A549 (cell line): Measurements from ENCODE around the gene AK1. TPM values are rescaled to one million over a fixed set of nuclear protein-coding genes. Genes with fewer than 3 reads are reported as not detected.

Experiments
- ATAC-seq, 2 experiments: fragments of 200-7000 bp in 1 of 2; fragments of >200 bp in 1 of 2; cut with Nextera tagmentation in 1 of 2; cut with Tn5 transposase in 1 of 2; 3 replicates each; pipeline versions ENCODE4 v1.8.0 to v1.9.1; 2018 to 2020; ENCODE audit warnings: mild to moderate bottlenecking in 1 of 2, moderate library complexity in 1 of 2
- CTCF ChIA-PET: fragments of 300-600 bp; sonication (Branson Sonifier 250); formaldehyde crosslinking; extraction: SDS; loops from one replicate; lab custom pipeline; 2021; ENCODE audit warnings: antibody characterized with exemption, inconsistent platforms; lab: Yijun Ruan, JAX
- POLR2A ChIA-PET: fragments of 350-600 bp; formaldehyde crosslinking; extraction: SDS; loops from one replicate; lab custom pipeline; 2021; ENCODE audit warnings: antibody characterized with exemption, inconsistent platforms; lab: Yijun Ruan, JAX
- DNase-seq, 2 experiments: peaks; one replicate each; pipeline versions ENCODE4 v3.0.0 to v3.0.0-alpha.2; 2011 to 2016; ENCODE audit warnings: low read depth in 1 of 2, low spot score in 1 of 2
- FAIRE-seq: peaks from 2 replicates; lab custom pipeline; 2011; peaks lifted over from hg19 to GRCh38; lab: Jason Lieb, UNC
- H3K27ac ChIP-seq, 2 experiments: fragments of >200 bp; sonication (Bioruptor Twin); formaldehyde crosslinking; 3 replicates each; pipeline ENCODE4 v1.5.1; 2016 to 2017
- H3K4me1 ChIP-seq: fragments of >200 bp; sonication (Bioruptor Twin); formaldehyde crosslinking; 3 replicates; pipeline ENCODE4 v1.6.1; 2016
- H3K4me2 ChIP-seq: fragments of >200 bp; sonication (Bioruptor Twin); formaldehyde crosslinking; 3 replicates; pipeline ENCODE4 v1.6.1; 2016
- H3K4me3 ChIP-seq: fragments of >200 bp; sonication (Bioruptor Twin); formaldehyde crosslinking; 3 replicates; pipeline ENCODE4 v1.5.1; 2016
- H3K9me3 ChIP-seq: fragments of >200 bp; sonication (Bioruptor Twin); formaldehyde crosslinking; 3 replicates; pipeline ENCODE4 v1.6.1; 2016
- BHLHE40 ChIP-seq: IDR thresholded peaks from 2 replicates; pipeline ENCODE4 v1.6.1; 2012; ENCODE audit warnings: low read depth, low read length, inconsistent platforms
- CBX8 ChIP-seq: fragments of 200-600 bp; sonication (generic); IDR thresholded peaks from 2 replicates; pipeline ENCODE4 v1.6.1; 2016
- CEBPB ChIP-seq, 2 experiments: fragments of >200 bp in 1 of 2; sonication (Bioruptor Twin) in 1 of 2; formaldehyde crosslinking in 1 of 2; IDR thresholded peaks; 2 replicates each; pipeline ENCODE4 v1.6.1; 2012 to 2016
- CTCF ChIP-seq: fragments of >200 bp; sonication (Bioruptor Twin); formaldehyde crosslinking; IDR thresholded peaks from 3 replicates; pipeline ENCODE4 v1.5.1; 2016
- E2F6 ChIP-seq: IDR thresholded peaks from 2 replicates; pipeline ENCODE4 v1.6.1; 2012; ENCODE audit warnings: low read depth, borderline replicate concordance
- ELK1 ChIP-seq: fragments of 150-350 bp; IDR thresholded peaks from 2 replicates; pipeline ENCODE4 v1.6.1; 2014; ENCODE audit warnings: low read depth, mild to moderate bottlenecking, low read length
- ESRRA ChIP-seq: fragments of 150-350 bp; IDR thresholded peaks from 2 replicates; pipeline ENCODE4 v1.6.1; 2014; ENCODE audit warnings: mild to moderate bottlenecking, low read length, borderline replicate concordance
- FOSL2 ChIP-seq, 2 experiments: fragments of 450-650 bp in 1 of 2; fragments of >200 bp in 1 of 2; sonication (Bioruptor Twin) in 1 of 2; formaldehyde crosslinking; IDR thresholded peaks; 2 replicates each; pipeline versions ENCODE4 v1.5.0 to v1.6.1; 2016 to 2020; ENCODE audit warnings: mild to moderate bottlenecking in 1 of 2, moderate library complexity in 1 of 2
- FOXS1 ChIP-seq: fragments of 250-450 bp; sonication (Bioruptor Pico); IDR thresholded peaks from 2 replicates; pipeline ENCODE4 v1.5.0; 2020; ENCODE audit warnings: mild to moderate bottlenecking, moderate library complexity
- GATA3 ChIP-seq: IDR thresholded peaks from 2 replicates; pipeline ENCODE4 v1.6.1; 2012; ENCODE audit warnings: borderline replicate concordance
- HDAC2 ChIP-seq: fragments of 200-600 bp; sonication (generic); IDR thresholded peaks from 2 replicates; pipeline ENCODE4 v1.6.1; 2016
- HES2 ChIP-seq: fragments of >200 bp; sonication (Bioruptor Twin); formaldehyde crosslinking; IDR thresholded peaks from 2 replicates; pipeline ENCODE4 v1.6.1; 2016
- HMGXB4 ChIP-seq: fragments of 250-450 bp; sonication (Bioruptor Pico); IDR thresholded peaks from 2 replicates; pipeline ENCODE4 v1.5.0; 2021; ENCODE audit warnings: mild to moderate bottlenecking, moderate library complexity, borderline replicate concordance
- HOXA7 ChIP-seq: fragments of 250-450 bp; sonication (Bioruptor Pico); IDR thresholded peaks from 2 replicates; pipeline ENCODE4 v1.5.0; 2020; ENCODE audit warnings: mild to moderate bottlenecking, moderate library complexity
- JUN ChIP-seq, 2 experiments: fragments of >200 bp; sonication (Bioruptor Twin); formaldehyde crosslinking; IDR thresholded peaks; 2 replicates in 1 of 2; 3 replicates in 1 of 2; pipeline ENCODE4 v1.6.1; 2016 to 2017
- MAFK ChIP-seq: fragments of 450-650 bp; IDR thresholded peaks from 2 replicates; pipeline ENCODE4 v1.6.1; 2014; ENCODE audit not compliant: partially characterized antibody
- MAZ ChIP-seq: fragments of 150-350 bp; IDR thresholded peaks from 2 replicates; pipeline ENCODE4 v1.6.1; 2014; ENCODE audit warnings: antibody characterized with exemption, low read depth, low read length, borderline replicate concordance
- NPAS2 ChIP-seq: fragments of 250-450 bp; sonication (Bioruptor Pico); IDR thresholded peaks from 2 replicates; pipeline ENCODE4 v1.8.0; 2022; ENCODE audit warnings: mild to moderate bottlenecking, moderate library complexity, borderline replicate concordance
- PHF8 ChIP-seq: fragments of 200-600 bp; sonication (generic); IDR thresholded peaks from 2 replicates; pipeline ENCODE4 v1.6.1; 2016; ENCODE audit warnings: low read depth, mild to moderate bottlenecking, antibody characterized with exemption, moderate library complexity, borderline replicate concordance
- RAD21 ChIP-seq, 2 experiments: fragments of >200 bp in 1 of 2; sonication (Bioruptor Twin) in 1 of 2; formaldehyde crosslinking in 1 of 2; IDR thresholded peaks in 1 of 2; conservative IDR thresholded peaks in 1 of 2; 2 replicates in 1 of 2; 3 replicates in 1 of 2; pipeline ENCODE4 v1.6.1; 2012 to 2018; ENCODE audit warnings: inconsistent platforms in 1 of 2
- RARB ChIP-seq: fragments of 250-450 bp; sonication (Bioruptor Pico); IDR thresholded peaks from 2 replicates; pipeline ENCODE4 v1.8.0; 2021; ENCODE audit warnings: mild to moderate bottlenecking, moderate library complexity
- RCOR1 ChIP-seq: fragments of 150-350 bp; IDR thresholded peaks from 2 replicates; pipeline ENCODE4 v1.6.1; 2014; ENCODE audit warnings: antibody characterized with exemption, low read length, low read depth
- RFX5 ChIP-seq: fragments of 450-650 bp; IDR thresholded peaks from 2 replicates; pipeline ENCODE4 v1.7.1; 2014; ENCODE audit warnings: antibody characterized with exemption, mild to moderate bottlenecking, moderate library complexity
- RNF2 ChIP-seq: fragments of 200-600 bp; sonication (generic); IDR thresholded peaks from 2 replicates; pipeline ENCODE4 v1.6.1; 2016; ENCODE audit warnings: low read depth, mild to moderate bottlenecking, antibody characterized with exemption, moderate library complexity, borderline replicate concordance
- TP53 ChIP-seq: fragments of 250-450 bp; sonication (Bioruptor Pico); IDR thresholded peaks from 2 replicates; pipeline ENCODE4 v1.5.0; 2021; ENCODE audit warnings: mild to moderate bottlenecking, moderate library complexity
- USF2 ChIP-seq: fragments of 450-650 bp; IDR thresholded peaks from 2 replicates; pipeline ENCODE4 v1.6.1; 2014; ENCODE audit warnings: antibody characterized with exemption
- ZSCAN20 ChIP-seq: fragments of 250-450 bp; sonication (Bioruptor Pico); IDR thresholded peaks from 2 replicates; pipeline ENCODE4 v1.8.0; 2022; ENCODE audit warnings: mild to moderate bottlenecking, moderate library complexity
- WGBS: methylation state at CpG from one replicate; pipeline ENCODE4 v1.1.6; 2017; ENCODE audit errors: missing lambda C conversion rate; 5-methylcytosine and 5-hydroxymethylcytosine counted together
- polyA plus RNA-seq, 4 experiments: library from polyadenylated mRNA; depleted of rRNA in 3 of 4; stranded (reverse); fragments of >200 nt; fragmentation: RNase III in 1 of 4; extraction: RNeasy Plus Mini Kit Qiagen cat#74134 plus additional on column Dnase treatment in 1 of 4; gene quantifications; 2 replicates in 3 of 4; 3 replicates in 1 of 4; pipeline ENCODE4 v1.2.3, GENCODE V29; 2011 to 2017

The AK1 gene
- polyA plus RNA-seq, 2 of the 4 experiments (the other 2 are of a cell fraction): 30.0 to 31.9 TPM

GRCh38 chr9:127860779-127861178, 16.7 kb downstream of the AK1 start:
- POLR2A ChIA-PET: no interaction called here
- FAIRE-seq: no peak

GRCh38 chr9:127860260-127860659, 17.2 kb downstream of the AK1 start:
- H3K4me1 ChIP-seq: no peaks in the 10 kb centered on the region; the same call in 2 of the 3 replicates
- no peak for DNase-seq
- no peak for ATAC-seq
- no peak overlapping the region for H3K27ac ChIP-seq
- no peak overlapping the region for H3K4me3 ChIP-seq
- no peak for FAIRE-seq
- WGBS: 78% methylated on average over 8 of the region's 8 CpGs
- ChIA-PET CTCF (interaction anchor here (0.9 to 6.2 kb wide), 4 partner anchors 11 to 125 kb away, joined by 4 to 63 read pairs (median 8); partner anchors contain the start of gene TOR2A), POLR2A (interaction anchor here (0.7 kb wide), 1 partner anchor 613 kb away, joined by 5 read pairs; no protein-coding TSS in a partner anchor)
- H3K4me2 ChIP-seq: no peak overlapping the region
- H3K9me3 ChIP-seq: no peaks in the 10 kb centered on the region
- no peak for TF ChIP-seq HDAC2
- no peak for TF ChIP-seq BHLHE40
- no peak for TF ChIP-seq USF2
- no peak for TF ChIP-seq RFX5
- no peak for TF ChIP-seq HMGXB4 (CRISPR knock-in tag)
- TF ChIP-seq ESRRA: no peak
- TF ChIP-seq RCOR1: no peak
- no peak for TF ChIP-seq CEBPB (IDR thresholded peaks at IDR 0.05)
- TF ChIP-seq NPAS2 (CRISPR knock-in tag): no peak
- no peak for TF ChIP-seq HES2
- TF ChIP-seq FOSL2 (IDR thresholded peaks at IDR 0.05): no peak
- TF ChIP-seq FOSL2 (CRISPR knock-in tag; IDR thresholded peaks at IDR 0.05): no peak
- no peak for TF ChIP-seq HOXA7 (CRISPR knock-in tag)
- TF ChIP-seq FOXS1 (CRISPR knock-in tag): no peak

More at GRCh38 chr9:127860779-127861178, 16.7 kb downstream of the AK1 start:
- WGBS: 90% methylated on average over 11 of the region's 11 CpGs
- H3K4me3 ChIP-seq: no peak overlapping the region
- H3K4me1 ChIP-seq: no peaks in the 10 kb centered on the region; the same call in 2 of the 3 replicates
- no peak overlapping the region for H3K27ac ChIP-seq
- H3K9me3 ChIP-seq: no peaks in the 10 kb centered on the region
- TF ChIP-seq GATA3 (no peak), ELK1 (no peak), E2F6 (no peak), RAD21 (conservative IDR thresholded peaks at IDR 0.05 in 1 of 2, IDR thresholded peaks at IDR 0.05 in 1 of 2) (no peak), USF2 (no peak), ESRRA (no peak), CTCF (no peak), JUN (IDR thresholded peaks at IDR 0.05) (no peak), RNF2 (no peak), PHF8 (no peak), MAZ (no peak), RCOR1 (no peak), CBX8 (no peak), ZSCAN20 (CRISPR knock-in tag) (no peak), RARB (no peak), RFX5 (no peak), MAFK (no peak), TP53 (no peak)
- TF ChIP-seq, all 56 proteins: peak for 0
- CTCF ChIA-PET: interaction anchor here (0.9 to 6.2 kb wide), 6 partner anchors 8 to 126 kb away, joined by 3 to 63 read pairs (median 6); partner anchors contain the start of genes CDK9 and TOR2A
- ATAC-seq (no peak), DNase-seq (no peak)
- no peak overlapping the region for H3K4me2 ChIP-seq
